GM23338 (cell line): Measurements from ENCODE around the gene OR2T6. TPM values are rescaled to one million over a fixed set of nuclear protein-coding genes. Genes with fewer than 3 reads are reported as not detected.
"Not testable (repeated sequence)": the region's sequence is repeated elsewhere in the genome, so short reads cannot be mapped to it uniquely, and the experiment has no call there.

Experiments used
- ATAC-seq: fragments of 200-7000 bp; cut with Tn5 transposase; 3 replicates; pipeline ENCODE4 v1.9.1; 2020
- DNase-seq: peaks from one replicate; pipeline ENCODE4 v3.0.0-alpha.2; 2015; ENCODE audit warnings: low spot score
- H2AFZ ChIP-seq: fragments of 200-600 bp; sonication (generic); 2 replicates; pipeline ENCODE4 v1.8.0; 2016; ENCODE audit warnings: antibody characterized with exemption, mild to moderate bottlenecking, moderate library complexity
- H3F3A ChIP-seq: fragments of 200-600 bp; sonication (generic); replicated peaks from 2 replicates; pipeline ENCODE4 v1.8.0; 2017; ENCODE audit warnings: antibody characterized with exemption, mixed run types, low read depth
- H3K27ac ChIP-seq: fragments of 200-600 bp; sonication (generic); 2 replicates; pipeline ENCODE4 v1.6.1; 2016; ENCODE audit warnings: low read depth
- H3K27me3 ChIP-seq: fragments of 200-600 bp; sonication (generic); 2 replicates; pipeline ENCODE4 v1.8.0; 2016; ENCODE audit warnings: mild to moderate bottlenecking, mixed run types, moderate library complexity; ENCODE audit not compliant: insufficient read depth
- H3K36me3 ChIP-seq: fragments of 200-600 bp; sonication (generic); 2 replicates; pipeline ENCODE4 v1.8.0; 2016; ENCODE audit warnings: mild to moderate bottlenecking; ENCODE audit not compliant: insufficient read depth
- H3K4me1 ChIP-seq: fragments of 200-600 bp; sonication (generic); 2 replicates; pipeline ENCODE4 v1.8.0; 2016; ENCODE audit warnings: mild to moderate bottlenecking, moderate library complexity; ENCODE audit not compliant: insufficient read depth
- H3K4me2 ChIP-seq: fragments of 200-600 bp; sonication (generic); 2 replicates; pipeline ENCODE4 v1.7.1; 2017; ENCODE audit warnings: mixed run types
- H3K4me3 ChIP-seq: fragments of 200-600 bp; sonication (generic); 2 replicates; pipeline ENCODE4 v1.6.1; 2016; ENCODE audit warnings: mixed run types
- H3K79me2 ChIP-seq: fragments of 200-600 bp; sonication (generic); replicated peaks from 2 replicates; pipeline ENCODE4 v1.8.0; 2017; ENCODE audit warnings: mild to moderate bottlenecking; ENCODE audit not compliant: insufficient read depth
- H3K9me2 ChIP-seq: fragments of 200-600 bp; sonication (generic); 2 replicates; pipeline ENCODE4 v1.8.0; 2017; ENCODE audit not compliant: insufficient read depth
- H4K20me1 ChIP-seq: fragments of 200-600 bp; sonication (generic); replicated peaks from 2 replicates; pipeline ENCODE4 v1.8.0; 2017; ENCODE audit warnings: mild to moderate bottlenecking; ENCODE audit not compliant: insufficient read depth
- H3K27ac Mint-ChIP-seq: 2 replicates; pipeline ENCODE4 v1.8.0; 2020; ENCODE audit warnings: inconsistent platforms, mild to moderate bottlenecking, moderate library complexity, mixed read lengths
- H3K27me3 Mint-ChIP-seq: 3 replicates; pipeline ENCODE4 v1.8.0; 2022; ENCODE audit warnings: low read depth, mild to moderate bottlenecking, moderate library complexity, mixed read lengths, inconsistent platforms; ENCODE audit not compliant: insufficient read depth, poor library complexity
- H3K36me3 Mint-ChIP-seq: 3 replicates; pipeline ENCODE4 v1.8.0; 2021; ENCODE audit warnings: low read depth, mild to moderate bottlenecking, inconsistent platforms, moderate library complexity, mixed read lengths
- H3K4me1 Mint-ChIP-seq: 3 replicates; pipeline ENCODE4 v1.8.0; 2020; ENCODE audit warnings: mild to moderate bottlenecking, inconsistent platforms, mixed read lengths
- H3K4me3 Mint-ChIP-seq: 3 replicates; pipeline ENCODE4 v1.8.0; 2021; ENCODE audit warnings: moderate library complexity, mild to moderate bottlenecking, inconsistent platforms, mixed read lengths
- H3K9me3 Mint-ChIP-seq: 3 replicates; pipeline ENCODE4 v1.8.0; 2020; ENCODE audit warnings: moderate library complexity, mild to moderate bottlenecking, inconsistent platforms, mixed read lengths
- polyA plus RNA-seq: library from polyadenylated mRNA; unstranded; fragments of >200 nt; fragmentation: Nextera tagmentation; extraction: Ambion mirVana; gene quantifications from 2 replicates; pipeline ENCODE4 v1.2.1, GENCODE V29; 2016
- total RNA-seq: library from RNA; depleted of rRNA; stranded (reverse); fragments of >200 nt; shearing (Covaris generic); gene quantifications from 2 replicates; pipeline ENCODE4 v1.2.3, GENCODE V29; 2014; rRNA removed

Gene OR2T6
- total and polyA plus RNA-seq, 2 experiments from 2014 or later: not detected

DNA sequence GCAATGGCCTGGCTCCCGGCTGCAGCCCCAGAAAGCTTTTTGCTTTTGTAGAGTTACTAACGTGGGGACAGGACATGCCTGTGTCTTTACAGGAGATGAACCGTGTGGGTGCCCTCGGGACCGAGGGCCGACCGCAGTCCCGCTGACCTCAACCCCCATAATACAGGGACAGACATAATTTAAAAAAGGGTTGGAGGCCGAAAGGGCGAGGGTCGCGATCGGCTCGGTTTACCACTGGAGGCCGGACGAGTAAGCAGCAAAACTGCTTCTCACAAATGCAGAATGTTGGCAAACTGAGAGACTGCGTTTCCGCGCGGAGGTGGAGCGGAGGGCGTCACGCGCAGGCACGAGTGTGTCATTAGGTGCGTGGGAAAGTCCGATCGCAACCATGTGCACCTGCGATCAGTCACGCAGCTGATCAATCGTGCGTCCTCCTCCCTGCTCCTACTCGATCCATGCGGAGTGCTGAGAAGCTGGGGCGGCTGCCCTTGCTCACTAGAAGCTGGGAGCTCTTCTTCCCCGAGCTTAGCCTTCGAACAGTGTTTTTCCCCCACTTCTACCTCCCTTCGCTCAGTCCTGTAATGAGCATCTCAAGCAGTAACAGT lies 58.4 kb downstream of the OR2T6 start:
- Mint-ChIP-seq H3K9me3 (peaks cover 61% of the 10 kb centered on the region), H3K36me3 (peaks cover 24% of the 10 kb centered on the region)
- not testable (repeated sequence) for H3K27ac ChIP-seq, DNase-seq, H3K4me3 Mint-ChIP-seq, H3K4me3 ChIP-seq, H3K4me2 ChIP-seq, ATAC-seq, H3F3A ChIP-seq, H3K27me3 Mint-ChIP-seq, H3K79me2 ChIP-seq, H3K4me1 ChIP-seq, H2AFZ ChIP-seq, H4K20me1 ChIP-seq, H3K9me2 ChIP-seq, H3K27ac Mint-ChIP-seq, H3K27me3 ChIP-seq, H3K36me3 ChIP-seq, H3K4me1 Mint-ChIP-seq

DNA sequence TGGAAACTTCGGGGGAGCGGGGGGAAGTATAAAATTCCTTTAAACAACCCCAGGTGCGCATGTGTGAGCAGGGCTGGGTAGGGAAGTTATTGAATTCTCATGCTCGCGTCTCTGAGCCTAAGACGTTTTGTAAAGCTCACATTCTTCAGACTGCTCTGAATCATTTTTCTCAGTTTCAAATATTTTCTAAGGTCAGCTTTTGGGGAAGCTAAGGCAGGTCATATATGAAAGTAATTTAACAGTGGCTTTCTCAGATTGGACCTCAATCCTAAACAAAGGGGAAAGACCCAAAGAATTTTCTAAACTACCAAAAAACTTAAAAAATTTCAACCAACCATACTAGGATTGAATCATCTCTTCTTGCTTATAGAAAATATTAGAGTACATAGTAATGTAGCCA lies 59.4 kb downstream of the OR2T6 start:
- not testable (repeated sequence) for H3K4me1 ChIP-seq, DNase-seq, H3K27me3 Mint-ChIP-seq, H3F3A ChIP-seq, H3K27ac ChIP-seq, H3K9me2 ChIP-seq, H3K27ac Mint-ChIP-seq, H3K4me2 ChIP-seq, H3K4me1 Mint-ChIP-seq, H3K27me3 ChIP-seq, H2AFZ ChIP-seq, H3K4me3 Mint-ChIP-seq, H3K79me2 ChIP-seq, H3K4me3 ChIP-seq, H4K20me1 ChIP-seq, H3K36me3 ChIP-seq, ATAC-seq
- Mint-ChIP-seq H3K36me3 (peaks cover 23% of the 10 kb centered on the region), H3K9me3 (peaks cover 61% of the 10 kb centered on the region)

DNA sequence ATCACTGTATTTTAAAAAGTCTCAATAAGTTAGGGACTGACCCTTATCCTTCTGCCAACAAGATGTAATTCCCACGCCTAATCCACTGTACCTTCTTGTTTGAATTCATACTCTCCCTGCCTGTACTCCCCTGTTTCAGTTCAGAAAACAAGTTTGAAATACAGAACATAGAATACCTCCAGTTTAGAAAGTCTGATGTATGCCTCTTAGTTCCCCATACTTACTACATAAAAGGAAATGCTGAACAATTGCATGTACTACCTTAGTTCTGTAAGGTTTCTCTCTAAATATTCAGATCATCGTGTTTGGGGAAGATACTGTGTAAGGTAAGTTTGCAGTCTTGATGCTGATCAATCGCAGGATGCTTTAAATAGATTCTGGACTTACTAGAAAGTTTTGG lies 60.8 kb downstream of the OR2T6 start:
- not testable (repeated sequence) for DNase-seq, H3K9me2 ChIP-seq, H3K79me2 ChIP-seq, ATAC-seq, H3K27ac ChIP-seq, H2AFZ ChIP-seq, H3K4me3 Mint-ChIP-seq, H3K27ac Mint-ChIP-seq, H3K4me1 ChIP-seq, H3F3A ChIP-seq, H3K27me3 ChIP-seq, H4K20me1 ChIP-seq, H3K4me3 ChIP-seq, H3K4me1 Mint-ChIP-seq, H3K36me3 ChIP-seq, H3K4me2 ChIP-seq, H3K27me3 Mint-ChIP-seq
- Mint-ChIP-seq H3K9me3 (peaks cover 61% of the 10 kb centered on the region), H3K36me3 (peaks cover 16% of the 10 kb centered on the region)

DNA sequence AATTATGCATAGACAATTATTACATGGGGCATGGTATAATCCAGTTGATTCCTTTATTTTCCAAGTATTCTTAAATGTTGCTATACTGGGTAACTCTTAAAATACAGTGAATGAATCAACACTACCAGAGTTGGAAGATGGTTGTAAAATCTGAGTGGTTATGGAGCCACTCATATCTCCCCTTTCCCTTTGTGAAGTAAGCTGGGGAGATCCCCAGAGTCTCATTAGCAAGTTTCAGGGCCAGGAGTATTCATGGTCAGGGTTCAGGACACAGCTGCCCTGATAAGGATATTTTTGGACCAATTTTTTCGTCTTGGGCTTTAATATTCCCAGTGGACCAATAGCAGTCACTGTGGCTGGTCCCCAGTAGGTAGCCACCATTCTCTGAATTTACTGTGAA lies 63.1 kb downstream of the OR2T6 start:
- H3F3A ChIP-seq, H3K9me2 ChIP-seq, H3K4me3 Mint-ChIP-seq, ATAC-seq, H3K36me3 Mint-ChIP-seq, H3K79me2 ChIP-seq, H2AFZ ChIP-seq, H3K27ac Mint-ChIP-seq, H3K4me1 Mint-ChIP-seq, H3K36me3 ChIP-seq, H3K27ac ChIP-seq, H3K27me3 Mint-ChIP-seq, H3K4me1 ChIP-seq, H3K4me2 ChIP-seq, H3K27me3 ChIP-seq, DNase-seq, H4K20me1 ChIP-seq, H3K4me3 ChIP-seq: not testable (repeated sequence)
- peaks cover 65% of the 10 kb centered on the region for H3K9me3 Mint-ChIP-seq

DNA sequence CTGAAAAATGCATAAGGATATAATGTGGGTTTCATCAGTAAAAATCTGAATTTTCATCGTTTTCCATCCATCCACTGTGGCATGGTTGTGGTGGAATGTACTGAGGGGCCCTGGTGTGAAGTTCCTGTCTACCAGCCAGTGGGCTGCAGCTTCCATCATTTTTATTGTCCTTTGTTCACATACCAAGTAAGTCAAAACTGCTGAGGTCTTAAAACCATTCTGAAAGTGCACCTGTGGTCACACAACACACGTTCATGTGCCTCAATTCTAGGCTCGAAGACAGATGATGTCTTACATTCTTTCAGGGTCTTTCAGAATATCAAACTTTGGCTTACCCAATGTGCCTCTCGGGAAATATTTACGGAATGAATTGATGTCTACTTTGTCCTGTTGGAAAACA lies 63.7 kb downstream of the OR2T6 start:
- H3K36me3 Mint-ChIP-seq, H3K4me3 Mint-ChIP-seq, H3K27me3 ChIP-seq, H3K79me2 ChIP-seq, H3K4me1 Mint-ChIP-seq, H3K9me2 ChIP-seq, DNase-seq, H3K27me3 Mint-ChIP-seq, H3K4me3 ChIP-seq, H3K27ac Mint-ChIP-seq, H3F3A ChIP-seq, H3K4me1 ChIP-seq, ATAC-seq, H3K36me3 ChIP-seq, H3K27ac ChIP-seq, H3K4me2 ChIP-seq, H2AFZ ChIP-seq, H4K20me1 ChIP-seq: not testable (repeated sequence)
- peaks cover 70% of the 10 kb centered on the region for H3K9me3 Mint-ChIP-seq

Other genes with a start within 250 kb of the OR2T6 start
- gene OR2M5, start 230.6 kb upstream of the OR2T6 start, total RNA-seq: not detected in 2 replicates
- gene OR2M5, start 230.6 kb upstream of the OR2T6 start, polyA plus RNA-seq: not detected in 2 replicates
- gene OR2M2, start 200.9 kb upstream of the OR2T6 start, total RNA-seq: not detected in 2 replicates
- not detected in 2 replicates for gene OR2M2, start 200.9 kb upstream of the OR2T6 start, polyA plus RNA-seq
- gene OR2M3, start 178.5 kb upstream of the OR2T6 start, total RNA-seq: not detected in 2 replicates
- gene OR2M3, start 178.5 kb upstream of the OR2T6 start, polyA plus RNA-seq: not detected in 2 replicates
- not detected in 2 replicates for gene OR2M4, start 144.3 kb upstream of the OR2T6 start, total RNA-seq
- gene OR2M4, start 144.3 kb upstream of the OR2T6 start, polyA plus RNA-seq: not detected in 2 replicates
- 0.28 TPM in 1 of 2 replicates, not detected in the other for gene OR2T33, start 97.8 kb upstream of the OR2T6 start, total RNA-seq
- 0.32 TPM in 1 of 2 replicates, not detected in the other for gene OR2T33, start 97.8 kb upstream of the OR2T6 start, polyA plus RNA-seq
- gene OR2T12, start 72.3 kb upstream of the OR2T6 start, total RNA-seq: not detected in 2 replicates
- not detected in 2 replicates for gene OR2T12, start 72.3 kb upstream of the OR2T6 start, polyA plus RNA-seq
- not detected in 2 replicates for gene OR2M7, start 51.2 kb upstream of the OR2T6 start, total RNA-seq
- gene OR2M7, start 51.2 kb upstream of the OR2T6 start, polyA plus RNA-seq: not detected in 2 replicates
- not detected in 2 replicates for gene OR14C36, start 27.0 kb upstream of the OR2T6 start, total RNA-seq
- gene OR14C36, start 27.0 kb upstream of the OR2T6 start, polyA plus RNA-seq: not detected in 2 replicates
- not detected in 2 replicates for gene OR2T4, start 14.1 kb upstream of the OR2T6 start, total RNA-seq
- not detected in 2 replicates for gene OR2T4, start 14.1 kb upstream of the OR2T6 start, polyA plus RNA-seq
- not detected in 2 replicates for gene OR2T1, start 27.3 kb downstream of the OR2T6 start, total RNA-seq
- gene OR2T1, start 27.3 kb downstream of the OR2T6 start, polyA plus RNA-seq: not detected in 2 replicates
- not detected in 2 replicates for gene OR2T2, start 69.9 kb downstream of the OR2T6 start, total RNA-seq
- gene OR2T2, start 69.9 kb downstream of the OR2T6 start, polyA plus RNA-seq: not detected in 2 replicates
- gene OR2T3, start 97.6 kb downstream of the OR2T6 start, total RNA-seq: not detected in 2 replicates
- gene OR2T3, start 97.6 kb downstream of the OR2T6 start, polyA plus RNA-seq: not detected in 2 replicates
- not detected in 2 replicates for gene OR2T5, start 112.8 kb downstream of the OR2T6 start, total RNA-seq
- not detected in 2 replicates for gene OR2T5, start 112.8 kb downstream of the OR2T6 start, polyA plus RNA-seq
- not detected in 2 replicates for gene OR2G6, start 132.3 kb downstream of the OR2T6 start, total RNA-seq
- gene OR2G6, start 132.3 kb downstream of the OR2T6 start, polyA plus RNA-seq: not detected in 2 replicates
- not detected in 2 replicates for gene OR2T29, start 187.0 kb downstream of the OR2T6 start, total RNA-seq
- not detected in 2 replicates for gene OR2T29, start 187.0 kb downstream of the OR2T6 start, polyA plus RNA-seq
- gene OR2T34, start 199.0 kb downstream of the OR2T6 start, total RNA-seq: not detected in 2 replicates
- not detected in 2 replicates for gene OR2T34, start 199.0 kb downstream of the OR2T6 start, polyA plus RNA-seq
- not detected in 2 replicates for gene OR2T10, start 222.0 kb downstream of the OR2T6 start, total RNA-seq
- gene OR2T10, start 222.0 kb downstream of the OR2T6 start, polyA plus RNA-seq: not detected in 2 replicates